Vagina (tissue), 2 donors: ENCODE data around the gene MYO1H. TPM values are rescaled to one million over a fixed set of nuclear protein-coding genes. Genes with fewer than 3 reads are reported as not detected.
"Not testable (repeated sequence)": the region's sequence is repeated elsewhere in the genome, so short reads cannot be mapped to it uniquely, and the experiment has no call there.

ENCODE experiments used
- DNase-seq, 2 donors: peaks; one replicate each; pipeline ENCODE4 v3.0.0-alpha.2; 2017; ENCODE audit errors: extremely low spot score in 2 of 2
- H3K27ac ChIP-seq: fragments of 200-600 bp; sonication (generic); one replicate; pipeline ENCODE4 v1.5.1; 2019
- H3K27me3 ChIP-seq: fragments of 200-600 bp; sonication (generic); one replicate; pipeline ENCODE4 v1.5.1; 2019
- H3K36me3 ChIP-seq, 2 donors: fragments of 200-600 bp; sonication (generic); one replicate each; pipeline ENCODE4 v1.5.1; 2017 to 2019
- H3K4me1 ChIP-seq: fragments of 200-600 bp; sonication (generic); one replicate; pipeline ENCODE4 v1.5.1; 2019
- H3K4me3 ChIP-seq, 2 donors: fragments of 200-600 bp; sonication (generic); 1 replicate in 1 of 2; 2 replicates in 1 of 2; pipeline ENCODE4 v1.5.1; 2016 to 2019
- H3K9me3 ChIP-seq: fragments of 200-600 bp; sonication (generic); one replicate; pipeline ENCODE4 v1.5.1; 2019
- CTCF ChIP-seq, 3 experiments: fragments of 450-650 bp in 2 of 3; fragments of 200-600 bp in 1 of 3; sonication (generic) in 1 of 3; IDR thresholded peaks; one replicate each; pipeline ENCODE4 v1.5.1; 2017 to 2019; ENCODE audit warnings: antibody characterized with exemption in 3 of 3, mild to moderate bottlenecking in 2 of 3, moderate library complexity in 2 of 3
- POLR2A ChIP-seq, 2 donors: fragments of 450-650 bp; IDR thresholded peaks; one replicate each; pipeline ENCODE4 v1.6.1; 2017; ENCODE audit warnings: antibody characterized with exemption in 2 of 2, mild to moderate bottlenecking in 2 of 2, moderate library complexity in 2 of 2
- POLR2AphosphoS5 ChIP-seq, 2 donors: sonication (generic); formaldehyde crosslinking; IDR thresholded peaks; one replicate each; pipeline ENCODE4 v1.9.0; 2017; ENCODE audit warnings: antibody characterized with exemption in 2 of 2, mild to moderate bottlenecking in 2 of 2, low read depth in 1 of 2; ENCODE audit not compliant: insufficient read depth in 1 of 2
- intact Hi-C: fragments of 100-400 bp; cut with DNase I; formaldehyde crosslinking; loops from one replicate; pipeline ENCODE4 v1.15.1; 2023
- total RNA-seq: library from RNA; depleted of rRNA; stranded (reverse); fragments of >200 nt; gene quantifications from one replicate; pipeline ENCODE4 v1.2.3, GENCODE V29; 2016

MYO1H gene
- total RNA-seq, 1 donor from 2014 or later, result not detected

- H3K36me3 ChIP-seq, result no peaks in the 10 kb centered on the region
- no peak overlapping the region for H3K27ac ChIP-seq
- H3K9me3 ChIP-seq, result no peaks in the 10 kb centered on the region
- no peak overlapping the region for H3K4me3 ChIP-seq
- no peak for TF ChIP-seq CTCF (IDR thresholded peaks at IDR 0.05)
- TF ChIP-seq POLR2AphosphoS5 (IDR thresholded peaks at IDR 0.05; ENCODE audit: insufficient read depth in 1 of 2, low read depth in 1 of 2), result no peak
- TF ChIP-seq POLR2A (IDR thresholded peaks at IDR 0.05), result no peak
- H3K4me1 ChIP-seq, result no peaks in the 10 kb centered on the region
- intact Hi-C loops, result no loop called here
- H3K27me3 ChIP-seq, result no peaks in the 10 kb centered on the region
- DNase-seq, result no peak
Measured at GRCh38 chr12:109435428-109436187, 87.9 kb downstream of the MYO1H start.

GRCh38 chr12:109436188-109436560 lies 88.5 kb downstream of the MYO1H start:
- Histone ChIP-seq H3K36me3 (no peaks in the 10 kb centered on the region), H3K27me3 (no peaks in the 10 kb centered on the region), H3K9me3 (no peaks in the 10 kb centered on the region), H3K4me3 (no peak overlapping the region), H3K27ac (no peak overlapping the region), H3K4me1 (no peaks in the 10 kb centered on the region)
- no peak for TF ChIP-seq POLR2AphosphoS5 (IDR thresholded peaks at IDR 0.05; ENCODE audit: insufficient read depth in 1 of 2, low read depth in 1 of 2)
- TF ChIP-seq CTCF (IDR thresholded peaks at IDR 0.05), result no peak
- no peak for TF ChIP-seq POLR2A (IDR thresholded peaks at IDR 0.05)
- intact Hi-C loops, result no loop called here
- DNase-seq, result no peak

GRCh38 chr12:109439181-109439580 lies 91.5 kb downstream of the MYO1H start:
- DNase-seq, result no peak
- Histone ChIP-seq H3K36me3 (no peaks in the 10 kb centered on the region), H3K27me3 (no peaks in the 10 kb centered on the region), H3K9me3 (no peaks in the 10 kb centered on the region), H3K27ac (no peak overlapping the region), H3K4me1 (no peaks in the 10 kb centered on the region), H3K4me3 (no peak overlapping the region)
- intact Hi-C loops, result no loop called here
- no peak for TF ChIP-seq POLR2AphosphoS5 (IDR thresholded peaks at IDR 0.05; ENCODE audit: insufficient read depth in 1 of 2, low read depth in 1 of 2)
- TF ChIP-seq POLR2A (IDR thresholded peaks at IDR 0.05), result no peak
- TF ChIP-seq CTCF (IDR thresholded peaks at IDR 0.05), result no peak

GRCh38 chr12:109439951-109440350 lies 92.3 kb downstream of the MYO1H start:
- H3K36me3 ChIP-seq, H3K27ac ChIP-seq, H3K27me3 ChIP-seq, DNase-seq, H3K4me1 ChIP-seq, H3K4me3 ChIP-seq, intact Hi-C loops, H3K9me3 ChIP-seq: not testable (repeated sequence)

GRCh38 chr12:109440851-109441490 lies 93.3 kb downstream of the MYO1H start:
- Histone ChIP-seq H3K4me1 (peaks cover 16% of the 10 kb centered on the region), H3K27ac (no peak overlapping the region), H3K27me3 (no peaks in the 10 kb centered on the region), H3K9me3 (no peaks in the 10 kb centered on the region), H3K36me3 (no peaks in the 10 kb centered on the region), H3K4me3 (no peak overlapping the region)
- intact Hi-C loops, result no loop called here
- TF ChIP-seq POLR2A (IDR thresholded peaks at IDR 0.05) (no peak), POLR2AphosphoS5 (IDR thresholded peaks at IDR 0.05; ENCODE audit: insufficient read depth in 1 of 2, low read depth in 1 of 2) (no peak), CTCF (IDR thresholded peaks at IDR 0.05) (no peak)
- no peak for DNase-seq
